ENCODE results near the gene ANO5. TPM values are rescaled to one million over a fixed set of nuclear protein-coding genes. Genes with fewer than 3 reads are reported as not detected.

ANO5 gene
- total and polyA plus RNA-seq, 2 of the 8 experiments (the other 6 are each of a cell fraction or from before 2014, with no cell fraction given): 2.6 to 5.0 TPM

DNA sequence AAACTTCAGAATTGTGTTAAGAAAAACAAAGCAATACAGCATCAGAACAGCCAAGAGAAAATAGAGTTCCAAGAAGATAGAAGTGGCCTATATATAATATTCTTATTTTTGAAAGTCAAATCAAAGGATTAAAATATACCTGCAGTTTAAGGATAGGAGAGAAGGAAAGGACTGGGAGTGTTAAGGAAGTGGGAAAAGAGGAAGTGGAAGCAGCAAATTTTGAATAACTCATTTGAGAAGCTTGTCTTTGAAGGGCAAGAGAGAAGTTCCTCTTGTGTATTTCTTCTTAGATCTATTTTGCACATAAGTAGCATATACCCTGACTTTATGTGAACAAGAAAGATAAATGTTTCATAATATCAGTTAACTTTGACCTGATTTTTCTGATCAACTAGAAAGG lies 82.7 kb downstream of the ANO5 start (continued):
- TF ChIP-seq RXRA (IDR thresholded peaks at IDR 0.05; ENCODE audit: insufficient read depth, low read depth, low read length) (no peak), SRF (IDR thresholded peaks at IDR 0.05; ENCODE audit: low read depth, low read length) (no peak)

All from H1 (cell line).